G401 (cell line): ENCODE data around the gene EXOSC6. TPM values are rescaled to one million over a fixed set of nuclear protein-coding genes. Genes with fewer than 3 reads are reported as not detected.
"Not testable (repeated sequence)": the region's sequence is repeated elsewhere in the genome, so short reads cannot be mapped to it uniquely, and the experiment has no call there.

Experiments
- DNase-seq: peaks from one replicate; pipeline ENCODE4 v3.0.0-alpha.2; 2015; ENCODE audit warnings: low spot score
- in situ Hi-C: cut with HindIII; loops from 2 replicates; pipeline ENCODE4 v1.10.0; 2016; ENCODE audit warnings: low sequenced_read_pairs, mixed read lengths
- total RNA-seq: library from RNA; depleted of rRNA; stranded (reverse); fragments of >200 nt; shearing (Covaris generic); gene quantifications from 2 replicates; pipeline ENCODE4 v1.2.3, GENCODE V29; 2014; rRNA removed

EXOSC6 gene
- total RNA-seq, result 29.6 and 37.5 TPM in 2 replicates

GRCh38 chr16:70251629-70252354 is at the start of gene EXOSC6:
TSS of gene EXOSC6 (minus strand) at chr16:70251940. CDS start at chr16:70251900, 40 bp downstream.
- peak; percentile 89 for DNase-seq
- in situ Hi-C loops, result no loop called here

DNA sequence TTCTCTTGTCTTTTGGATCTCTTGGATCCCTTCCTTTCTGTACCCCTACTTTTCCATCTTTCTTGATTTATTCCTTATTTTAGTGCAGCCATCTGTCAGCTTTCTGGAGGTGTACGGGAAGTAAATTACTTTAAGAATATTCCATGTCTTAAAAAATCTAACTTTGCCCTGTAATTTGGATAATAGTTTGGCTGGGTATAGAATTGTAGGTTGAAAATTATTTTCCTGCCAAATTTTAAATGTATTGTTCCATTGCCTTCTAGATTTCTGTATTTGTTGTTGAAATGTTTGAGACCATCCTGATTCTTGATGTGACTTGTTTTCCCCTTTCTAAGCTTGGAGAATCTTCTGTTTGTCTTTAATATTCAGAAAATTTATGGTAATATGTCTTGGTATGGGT is 49.4 kb upstream of the EXOSC6 start:
- in situ Hi-C loops, result no loop called here
- DNase-seq, result no peak

GRCh38 chr16:70298988-70299938 is 47.5 kb upstream of the EXOSC6 start, which contains the start of gene DDX19B:
TSS of gene DDX19B (plus strand) at chr16:70299186. CDS start at chr16:70299298, 112 bp downstream.
- in situ Hi-C loops, result no loop called here
- DNase-seq, result peak; percentile 88

DNA sequence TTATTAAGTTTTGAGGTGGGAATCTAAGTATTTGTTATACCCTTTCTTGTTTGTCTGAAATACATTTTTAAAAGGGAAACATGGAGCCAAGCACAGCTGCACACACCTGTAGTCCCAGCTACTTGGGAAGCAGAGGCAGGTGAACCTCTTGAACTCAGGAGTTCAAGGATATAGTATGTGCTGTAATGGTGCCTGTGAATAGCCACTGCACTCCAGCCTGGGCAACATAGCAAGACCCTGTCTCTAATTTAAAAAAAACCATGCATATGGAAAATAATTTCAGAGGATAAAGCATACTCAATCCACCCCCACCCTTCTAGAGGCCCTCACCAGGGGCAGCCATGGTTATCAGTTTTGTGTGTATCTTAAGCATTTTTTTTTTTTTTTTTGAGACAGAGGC is 43.9 kb upstream of the EXOSC6 start:
- DNase-seq, result no peak
- in situ Hi-C loops, result no loop called here

GRCh38 chr16:70294385-70295025 is 42.8 kb upstream of the EXOSC6 start:
- in situ Hi-C loops, result no loop called here
- DNase-seq, result no peak

DNA sequence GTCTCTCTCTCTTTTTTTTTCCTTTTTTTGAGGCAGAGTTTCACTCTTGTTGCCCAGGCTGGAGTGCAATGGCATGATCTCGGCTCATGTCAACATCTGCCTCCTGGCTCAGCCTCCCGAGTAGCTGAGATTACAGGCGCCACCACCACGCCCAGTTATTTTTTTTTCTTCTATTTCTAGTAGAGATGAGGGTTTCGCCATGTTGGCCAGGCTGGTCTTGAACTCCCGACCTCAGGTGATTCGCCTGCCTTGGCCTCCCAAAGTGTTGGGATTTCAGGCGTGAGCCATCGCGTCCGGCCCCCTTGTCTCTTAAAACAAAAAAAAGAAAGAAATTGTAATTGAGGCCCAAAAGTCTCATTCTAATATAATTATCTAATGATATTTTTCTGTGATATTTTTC is 40.4 kb upstream of the EXOSC6 start:
- in situ Hi-C loops, DNase-seq: not testable (repeated sequence)

DNA sequence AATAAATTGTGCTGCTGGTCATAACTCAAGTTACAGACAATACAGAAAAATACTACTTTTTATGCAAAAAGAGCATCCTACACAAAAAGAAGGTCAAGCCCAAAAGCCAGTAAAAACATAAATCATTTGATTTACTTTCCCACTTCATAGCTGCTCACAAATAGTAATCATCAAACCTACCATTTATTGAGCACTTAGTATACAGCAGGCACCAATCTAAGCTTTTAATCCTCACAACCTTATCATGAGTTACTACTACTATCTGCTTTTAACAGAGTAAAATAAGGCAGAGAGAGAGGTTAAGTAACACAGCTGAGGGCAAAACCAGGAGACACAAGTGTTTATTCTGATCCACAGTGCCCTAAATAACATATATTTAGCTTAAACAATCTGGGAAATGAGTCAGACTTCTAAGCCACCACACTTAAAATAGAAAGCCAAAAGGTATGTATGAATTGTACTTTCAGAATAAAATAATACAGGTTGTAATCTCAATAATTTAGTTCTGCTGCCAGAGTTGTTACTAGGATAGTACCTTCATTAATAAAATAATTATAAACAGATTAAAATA is 39.3 kb upstream of the EXOSC6 start:
- in situ Hi-C loops, result no loop called here
- no peak for DNase-seq

DNA sequence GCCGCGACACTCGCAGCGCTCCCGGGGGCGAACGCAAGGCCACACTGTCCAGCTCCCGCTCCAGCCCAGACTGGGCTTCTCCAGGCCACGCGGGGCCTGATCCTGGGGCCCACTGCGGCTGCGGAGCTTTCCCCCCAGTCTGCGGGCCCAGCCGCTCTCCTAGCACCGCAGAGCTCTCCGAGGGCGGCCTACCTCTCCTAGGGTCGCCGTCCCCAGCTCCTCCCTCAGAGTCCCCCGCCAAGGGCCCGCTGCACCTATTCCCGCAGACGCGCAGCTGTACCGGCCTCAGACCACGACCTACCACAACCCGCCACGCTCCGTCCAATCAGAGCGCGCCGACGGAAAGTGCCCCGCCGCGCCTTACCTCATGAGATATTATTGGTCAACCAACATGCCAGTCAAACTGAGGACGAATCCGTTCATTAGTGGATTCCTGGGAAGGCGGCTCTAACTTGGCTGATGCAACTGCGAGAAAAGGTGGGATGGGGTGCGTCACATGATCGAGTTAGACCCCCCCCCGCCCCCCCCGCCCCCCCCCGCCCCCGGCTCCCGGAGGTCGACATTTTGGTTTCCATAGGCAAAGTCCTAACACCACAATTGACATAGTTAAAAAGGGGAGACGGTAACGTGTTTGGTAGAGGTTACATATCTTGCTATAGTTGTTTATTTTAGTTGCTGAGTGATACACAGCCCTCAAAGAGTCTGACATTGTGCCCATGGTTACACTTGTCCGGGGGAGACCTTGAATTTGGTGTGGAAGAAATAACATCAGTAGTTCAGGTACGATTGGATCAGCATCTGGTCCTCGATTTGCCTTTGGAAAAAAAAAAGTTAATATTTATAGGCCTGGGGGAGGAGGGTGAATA is 37.7 kb upstream of the EXOSC6 start, which contains the start of gene AARS1:
Gene AARS1, minus strand, starts transcription at position 278 of the 866 bp plus-strand sequence. CDS start 6,743 bp downstream, outside the sequence.
- in situ Hi-C loops, result no loop called here
- peak; percentile 99 for DNase-seq

- DNase-seq, in situ Hi-C loops: not testable (repeated sequence)
These were observed 35.7 kb upstream of the EXOSC6 start for GRCh38 chr16:70287304-70287971.

- in situ Hi-C loops, result no loop called here
- DNase-seq, result no peak
These were observed 24.7 kb upstream of the EXOSC6 start for GRCh38 chr16:70276392-70276791.

GRCh38 chr16:70271696-70272095 is 20.0 kb upstream of the EXOSC6 start:
- no peak for DNase-seq
- in situ Hi-C loops, result no loop called here

DNA sequence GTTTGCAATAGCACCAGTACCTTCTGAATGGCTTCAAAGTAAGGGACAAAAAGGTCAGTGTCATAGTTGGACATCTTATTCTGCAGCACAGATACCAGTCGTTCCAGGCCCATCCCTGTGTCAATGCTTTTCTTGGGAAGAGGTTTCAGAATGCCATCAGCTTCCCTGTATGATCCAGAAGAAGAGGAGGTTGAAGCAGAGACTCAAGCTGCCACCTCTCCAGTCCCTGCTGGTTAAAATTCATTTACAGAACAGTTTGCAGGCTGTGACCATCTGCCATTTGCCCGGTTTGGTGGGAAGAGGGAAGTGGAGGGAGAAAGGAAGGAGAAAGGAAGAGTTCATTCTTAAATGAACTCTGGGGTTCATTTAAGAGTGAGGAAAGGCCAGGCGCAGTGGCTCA is 18.4 kb upstream of the EXOSC6 start:
- in situ Hi-C loops, result no loop called here
- DNase-seq, result peak; percentile 64

DNA sequence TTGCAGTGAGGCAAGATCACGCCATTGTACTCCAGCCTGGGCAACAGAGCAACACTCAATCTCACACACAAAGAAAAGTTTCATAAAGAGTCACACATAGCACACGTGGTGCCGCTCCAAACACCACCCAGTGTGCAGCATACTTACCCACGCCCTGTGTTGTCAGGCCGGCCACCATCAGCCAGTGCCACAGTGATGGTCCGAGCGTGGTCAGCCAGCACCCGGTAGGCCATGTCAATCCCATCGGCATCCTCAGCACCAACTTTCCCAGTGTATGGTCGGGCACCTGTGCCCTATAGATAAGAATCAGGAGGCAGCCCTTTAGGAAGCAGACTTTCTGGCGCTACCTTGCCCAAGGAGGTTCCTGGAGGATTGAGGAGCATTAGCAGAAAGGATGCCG is 17.7 kb upstream of the EXOSC6 start:
- DNase-seq, result no peak
- in situ Hi-C loops, result no loop called here

GRCh38 chr16:70267922-70268321 is 16.2 kb upstream of the EXOSC6 start:
- in situ Hi-C loops, DNase-seq: not testable (repeated sequence)

DNA sequence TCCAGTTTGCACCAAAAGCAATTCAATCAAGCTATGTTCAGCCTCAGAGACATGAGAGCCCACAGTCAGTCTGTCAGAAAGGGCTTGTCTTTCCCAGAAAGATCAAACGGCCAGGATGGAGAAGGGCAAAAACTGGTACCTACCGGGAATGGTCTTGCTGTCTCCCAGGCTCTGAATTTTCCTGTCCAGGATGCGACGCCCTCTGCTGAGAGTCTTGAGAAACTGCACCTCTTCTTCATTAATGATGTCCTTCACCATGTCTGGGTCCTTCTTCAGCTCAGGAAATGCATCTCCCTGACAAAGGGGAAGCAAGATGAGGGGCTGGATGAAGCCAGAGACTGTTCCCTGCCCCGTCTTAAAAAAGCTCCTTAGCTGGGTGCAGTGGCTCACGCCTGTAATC is 15.8 kb upstream of the EXOSC6 start:
- DNase-seq, result peak; percentile 59
- in situ Hi-C loops, result no loop called here

- in situ Hi-C loops, DNase-seq: not testable (repeated sequence)
These were observed 8.2 kb upstream of the EXOSC6 start for GRCh38 chr16:70259903-70260302.

DNA sequence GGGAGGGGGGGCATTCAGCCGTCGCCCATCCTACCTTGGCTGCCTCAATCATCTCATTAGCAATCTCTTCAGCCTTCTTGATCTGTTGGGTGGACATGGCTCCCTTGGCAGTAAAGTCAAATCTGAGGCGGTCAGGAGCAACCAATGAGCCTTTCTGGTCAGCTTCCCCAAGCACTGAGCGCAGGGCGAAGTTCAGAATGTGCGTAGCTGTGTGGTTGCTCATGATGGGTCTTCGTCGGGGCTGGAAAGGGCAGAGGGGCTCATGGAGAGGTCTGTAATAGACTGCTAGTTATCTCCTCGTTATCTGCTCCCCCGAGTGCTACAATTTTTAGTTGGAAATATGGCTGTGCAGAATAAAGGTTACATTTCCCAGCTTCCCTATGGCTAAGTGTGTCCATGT is 7.2 kb upstream of the EXOSC6 start:
- no peak for DNase-seq
- in situ Hi-C loops, result no loop called here

DNA sequence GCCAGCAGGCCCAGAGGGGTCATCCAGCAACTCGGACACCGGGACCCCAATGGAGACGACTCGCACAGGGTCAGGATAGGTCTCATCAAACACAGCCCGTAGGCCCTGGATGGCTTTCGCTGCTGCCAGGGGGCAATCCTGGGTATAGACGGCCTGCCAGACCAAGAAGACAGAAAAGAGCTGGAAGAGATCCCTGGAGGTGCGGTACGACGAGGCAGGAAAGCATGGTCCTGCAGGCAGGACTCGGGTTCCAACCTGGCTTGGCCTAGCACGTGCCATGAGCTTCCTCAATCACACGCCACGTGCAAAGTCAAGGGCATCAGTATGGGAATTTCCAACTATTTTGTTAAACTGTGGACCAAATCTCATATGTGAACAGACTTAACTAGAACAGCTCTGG is 6.3 kb upstream of the EXOSC6 start:
- no peak for DNase-seq
- in situ Hi-C loops, result no loop called here
